Prostate gland (tissue), 2 donors: ENCODE results near the gene MIER2. TPM values are rescaled to one million over a fixed set of nuclear protein-coding genes. Genes with fewer than 3 reads are reported as not detected.

Experiments used
- DNase-seq: peaks from one replicate; pipeline ENCODE4 v3.0.0-alpha.2; 2019; ENCODE audit warnings: low spot score
- H3K27ac ChIP-seq, 2 donors: fragments of 200-600 bp; sonication (generic); 2 replicates each; pipeline ENCODE4 v1.5.1; 2017 to 2019
- H3K27me3 ChIP-seq: fragments of 200-600 bp; sonication (generic); replicated peaks from 2 replicates; pipeline ENCODE4 v1.5.1; 2019; ENCODE audit not compliant: insufficient read depth
- H3K36me3 ChIP-seq, 2 donors: fragments of 200-600 bp; sonication (generic); 1 replicate in 1 of 2; 2 replicates in 1 of 2; pipeline versions ENCODE4 v1.5.1 to v1.8.1; 2017 to 2019
- H3K4me1 ChIP-seq: fragments of 200-600 bp; sonication (generic); replicated peaks from 2 replicates; pipeline ENCODE4 v1.5.1; 2019
- H3K4me3 ChIP-seq, 2 donors: fragments of 200-600 bp; sonication (generic); 2 replicates each; pipeline ENCODE4 v1.5.1; 2017 to 2019
- H3K9me3 ChIP-seq: fragments of 200-600 bp; sonication (generic); 2 replicates; pipeline ENCODE4 v1.5.1; 2017
- CTCF ChIP-seq, 4 experiments: fragments of 200-600 bp in 2 of 4; fragments of 450-650 bp in 2 of 4; sonication (generic) in 2 of 4; IDR thresholded peaks; 1 replicate in 3 of 4; 2 replicates in 1 of 4; pipeline ENCODE4 v1.5.1; 2016 to 2019; ENCODE audit warnings: antibody characterized with exemption in 4 of 4, mild to moderate bottlenecking in 2 of 4, moderate library complexity in 2 of 4
- POLR2A ChIP-seq: fragments of 450-650 bp; IDR thresholded peaks from one replicate; pipeline ENCODE4 v1.6.1; 2016; ENCODE audit warnings: antibody characterized with exemption, mild to moderate bottlenecking
- POLR2AphosphoS5 ChIP-seq: sonication (generic); formaldehyde crosslinking; IDR thresholded peaks from one replicate; pipeline ENCODE4 v1.6.1; 2017; ENCODE audit warnings: antibody characterized with exemption
- WGBS: methylation state at CpG from one replicate; pipeline ENCODE4 v1.1.5; 2018; 5-methylcytosine and 5-hydroxymethylcytosine counted together
- intact Hi-C: fragments of 100-400 bp; cut with DNase I; formaldehyde crosslinking; loops from one replicate; pipeline ENCODE4 v1.14.2; 2022
- total RNA-seq, 2 donors: library from RNA; depleted of rRNA; stranded (reverse); fragments of >200 nt; gene quantifications; one replicate each; pipeline ENCODE4 v1.1.0, GENCODE V29; 2016

The MIER2 gene
- total RNA-seq, 2 donors from 2014 or later = 16.9 to 37.1 TPM

GRCh38 chr19:340620-341385 lies 3.8 kb downstream of the MIER2 start:
- TF ChIP-seq CTCF (IDR thresholded peaks at IDR 0.05) = no peak
- TF ChIP-seq POLR2AphosphoS5 = no peak
- no peak for TF ChIP-seq POLR2A
- DNase-seq = no peak
- WGBS = 80% methylated on average over 15 of the region's 15 CpGs
- Histone ChIP-seq H3K36me3 (no peaks in the 10 kb centered on the region), H3K4me3 (no peak overlapping the region), H3K27me3 (no peaks in the 10 kb centered on the region), H3K9me3 (no peaks in the 10 kb centered on the region), H3K4me1 (peaks cover 22% of the 10 kb centered on the region), H3K27ac (no peak overlapping the region)
- intact Hi-C loops = no loop called here

DNA sequence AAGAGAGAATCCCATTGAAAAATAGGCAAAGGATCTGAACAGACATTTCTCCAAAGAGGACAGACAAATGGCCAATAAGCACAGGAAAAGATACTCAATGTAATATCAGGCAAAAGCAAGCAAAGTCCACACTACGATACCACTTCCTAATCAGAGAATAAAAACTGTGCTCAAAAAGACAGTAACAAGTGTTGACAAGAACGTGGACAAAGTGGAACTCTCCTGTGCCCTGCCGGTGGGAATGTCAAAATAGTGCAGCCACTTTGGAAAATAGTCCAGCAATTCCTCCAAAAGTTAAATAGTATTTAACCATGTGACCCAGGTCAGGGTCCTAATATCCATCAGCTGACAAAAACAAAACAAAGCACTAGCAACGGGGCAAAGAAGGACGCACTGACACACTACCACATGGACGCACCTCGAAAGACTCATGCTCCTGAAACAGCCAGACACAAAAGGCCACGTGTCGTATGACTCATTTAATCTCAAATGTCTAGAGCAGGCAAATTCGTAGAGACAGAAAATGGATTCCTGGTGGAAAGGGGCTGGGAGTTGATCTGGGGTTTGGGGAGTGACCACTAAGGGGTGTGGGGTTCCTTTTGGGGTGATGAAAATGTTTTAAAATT lies 5.2 kb downstream of the MIER2 start:
- intact Hi-C loops = no loop called here
- Histone ChIP-seq H3K4me1 (peaks cover 22% of the 10 kb centered on the region), H3K27ac (no peak overlapping the region), H3K4me3 (no peak overlapping the region), H3K36me3 (no peaks in the 10 kb centered on the region), H3K27me3 (no peaks in the 10 kb centered on the region), H3K9me3 (no peaks in the 10 kb centered on the region)
- TF ChIP-seq CTCF (IDR thresholded peaks at IDR 0.05) = no peak
- TF ChIP-seq POLR2A = no peak
- TF ChIP-seq POLR2AphosphoS5 = no peak
- DNase-seq = no peak
- WGBS = 90% methylated on average over 10 of the region's 10 CpGs

- H3K27ac ChIP-seq = no peak overlapping the region
- H3K4me3 ChIP-seq = no peak overlapping the region
- H3K4me1 ChIP-seq = peaks cover 21% of the 10 kb centered on the region
- WGBS = 91% methylated on average over 5 of the region's 5 CpGs
- TF ChIP-seq POLR2A (no peak), POLR2AphosphoS5 (no peak), CTCF (IDR thresholded peaks at IDR 0.05) (no peak)
- intact Hi-C loops = no loop called here
- H3K36me3 ChIP-seq = no peaks in the 10 kb centered on the region
- H3K9me3 ChIP-seq = no peaks in the 10 kb centered on the region
- no peak for DNase-seq
- H3K27me3 ChIP-seq = no peaks in the 10 kb centered on the region
These were observed 6.2 kb downstream of the MIER2 start for GRCh38 chr19:338421-338820.

DNA sequence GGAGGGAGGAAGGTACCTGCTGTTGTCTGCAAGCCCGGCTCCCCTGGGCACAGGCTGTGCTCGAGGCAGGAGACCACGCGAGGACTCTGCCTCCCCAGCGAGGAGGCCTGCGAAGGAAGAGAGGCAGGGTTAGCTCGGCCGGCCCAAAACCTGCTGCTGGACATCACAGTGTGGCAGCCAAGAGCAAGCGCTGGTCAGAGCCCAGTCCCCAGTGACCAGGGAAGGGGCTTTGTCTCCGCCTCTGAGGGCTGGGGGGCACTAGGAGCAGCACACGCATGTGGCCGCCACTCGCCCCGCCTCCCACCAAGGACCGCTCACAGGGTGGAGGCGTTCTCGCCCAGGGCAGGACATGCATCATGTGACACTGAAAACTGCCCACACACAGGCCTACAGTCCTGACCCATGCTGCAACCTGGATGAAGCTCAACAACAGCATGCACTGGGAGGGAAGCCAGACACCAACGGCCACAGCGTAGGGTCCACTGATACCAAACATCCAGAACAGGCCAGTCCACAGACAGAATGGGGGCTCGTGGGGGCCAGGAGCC lies 8.5 kb downstream of the MIER2 start:
- Histone ChIP-seq H3K4me1 (peaks cover 6% of the 10 kb centered on the region), H3K9me3 (no peaks in the 10 kb centered on the region), H3K27me3 (no peaks in the 10 kb centered on the region), H3K4me3 (no peak overlapping the region), H3K27ac (no peak overlapping the region), H3K36me3 (peaks cover 0 to 1% of the 10 kb centered on the region in 2 donors)
- DNase-seq = no peak
- WGBS = 81% methylated on average over 11 of the region's 20 CpGs
- TF ChIP-seq POLR2AphosphoS5 (no peak), CTCF (IDR thresholded peaks at IDR 0.05) (no peak), POLR2A (no peak)
- intact Hi-C loops = no loop called here
